Measurements from ENCODE around the gene WNK1.
"Not testable (repeated sequence)": the region's sequence is repeated elsewhere in the genome, so short reads cannot be mapped to it uniquely, and the experiment has no call there.

WNK1 gene

GRCh38 chr12:751999-752694 is at the start of gene WNK1:
WNK1 (plus strand) TSS chr12:752579; CDS start chr12:753566, 987 bp downstream.
- peak within 1 kb of the TSS; percentile 75 for H3K4me3 ChIP-seq (ENCODE audit: low read depth, low read length)

- no peak overlapping the region for H3K4me3 ChIP-seq (ENCODE audit: low read depth, low read length)
Observed at GRCh38 chr12:704516-705242, 47.7 kb upstream of the WNK1 start.

- not testable (repeated sequence) for H3K4me3 ChIP-seq (ENCODE audit: low read depth, low read length)
Observed at GRCh38 chr12:708084-708483, 44.3 kb upstream of the WNK1 start.

- no peak overlapping the region for H3K4me3 ChIP-seq (ENCODE audit: low read depth, low read length)
Observed at GRCh38 chr12:709455-710020, 42.8 kb upstream of the WNK1 start.

- H3K4me3 ChIP-seq (ENCODE audit: low read depth, low read length): no peak overlapping the region
Observed at GRCh38 chr12:712172-712863, 40.1 kb upstream of the WNK1 start.

GRCh38 chr12:713281-713875 is 39.0 kb upstream of the WNK1 start:
- no peak overlapping the region for H3K4me3 ChIP-seq (ENCODE audit: low read depth, low read length)

GRCh38 chr12:716506-716905 is 35.9 kb upstream of the WNK1 start:
- no peak overlapping the region for H3K4me3 ChIP-seq (ENCODE audit: low read depth, low read length)

GRCh38 chr12:718756-719102 is 33.6 kb upstream of the WNK1 start:
- no peak overlapping the region for H3K4me3 ChIP-seq (ENCODE audit: low read depth, low read length)

GRCh38 chr12:720231-720941 is 32.0 kb upstream of the WNK1 start:
- no peak overlapping the region for H3K4me3 ChIP-seq (ENCODE audit: low read depth, low read length)

- H3K4me3 ChIP-seq (ENCODE audit: low read depth, low read length): no peak overlapping the region
Observed at GRCh38 chr12:724194-724855, 28.1 kb upstream of the WNK1 start.

GRCh38 chr12:725076-725475 is 27.3 kb upstream of the WNK1 start:
- no peak overlapping the region for H3K4me3 ChIP-seq (ENCODE audit: low read depth, low read length)

GRCh38 chr12:726281-727140 is 25.9 kb upstream of the WNK1 start:
- H3K4me3 ChIP-seq (ENCODE audit: low read depth, low read length): no peak overlapping the region

GRCh38 chr12:727321-727720 is 25.1 kb upstream of the WNK1 start:
- no peak overlapping the region for H3K4me3 ChIP-seq (ENCODE audit: low read depth, low read length)

- H3K4me3 ChIP-seq (ENCODE audit: low read depth, low read length): no peak overlapping the region
Observed at GRCh38 chr12:728781-729180, 23.6 kb upstream of the WNK1 start.

GRCh38 chr12:729221-729620 is 23.2 kb upstream of the WNK1 start:
- H3K4me3 ChIP-seq (ENCODE audit: low read depth, low read length): no peak overlapping the region

GRCh38 chr12:730550-730949 is 21.8 kb upstream of the WNK1 start:
- H3K4me3 ChIP-seq (ENCODE audit: low read depth, low read length): no peak overlapping the region

GRCh38 chr12:737122-737739 is 15.1 kb upstream of the WNK1 start:
- H3K4me3 ChIP-seq (ENCODE audit: low read depth, low read length): no peak overlapping the region

GRCh38 chr12:738712-739111 is 13.7 kb upstream of the WNK1 start:
- H3K4me3 ChIP-seq (ENCODE audit: low read depth, low read length): no peak overlapping the region

- H3K4me3 ChIP-seq (ENCODE audit: low read depth, low read length): no peak overlapping the region
Observed at GRCh38 chr12:739349-739748, 13.0 kb upstream of the WNK1 start.
